ENCODE data around the gene TRIM3. TPM values are rescaled to one million over a fixed set of nuclear protein-coding genes. Genes with fewer than 3 reads are reported as not detected.

The TRIM3 gene
- total RNA-seq, 1 experiment from 2014 or later, result 14.4 TPM

- Histone ChIP-seq H3K27me3 (ENCODE audit: insufficient read depth, low read length) (no peaks in the 10 kb centered on the region), H3K9me3 (ENCODE audit: control insufficient read depth, low read depth, low read length) (no peaks in the 10 kb centered on the region), H3K9ac (ENCODE audit: extremely low read depth, insufficient read length, low read length) (no peak overlapping the region), H4K5ac (ENCODE audit: insufficient read length, low read depth, low read length) (no peak overlapping the region), H3K23ac (ENCODE audit: insufficient read length, low read depth, low read length) (no peak overlapping the region), H3K4me1 (ENCODE audit: insufficient read depth, low read length) (no peaks in the 10 kb centered on the region), H2AFZ (ENCODE audit: low read length) (no peak overlapping the region), H3K18ac (ENCODE audit: insufficient read length, low read depth, low read length) (no peak overlapping the region), H3T11ph (ENCODE audit: low read length) (no peak overlapping the region), H3K79me1 (ENCODE audit: insufficient read depth, low read depth, low read length, poor library complexity, severe bottlenecking) (no peaks in the 10 kb centered on the region), H3K79me2 (ENCODE audit: insufficient read depth, low read length) (no peaks in the 10 kb centered on the region), H2BK120ac (ENCODE audit: low read depth, low read length, poor library complexity, severe bottlenecking) (no peak overlapping the region), H3K4ac (ENCODE audit: low read depth, low read length) (no peak overlapping the region), H4K20me1 (ENCODE audit: control insufficient read depth, insufficient read depth, insufficient read length) (no peaks in the 10 kb centered on the region), H2AK5ac (ENCODE audit: insufficient read length, low read length) (no peak overlapping the region), H2BK15ac (ENCODE audit: low read depth, low read length) (no peak overlapping the region), H3K56ac (ENCODE audit: insufficient read length, low read depth, low read length) (no peak overlapping the region), H3K23me2 (ENCODE audit: insufficient read length, low read depth, low read length, poor library complexity, severe bottlenecking) (no peaks in the 10 kb centered on the region), H3K4me2 (ENCODE audit: insufficient read depth, insufficient read length, low read length) (no peak overlapping the region), H4K8ac (replicated peaks; ENCODE audit: insufficient read length, low read depth, low read length) (no peak overlapping the region), H2BK20ac (ENCODE audit: low read depth, low read length, poor library complexity, severe bottlenecking) (no peak overlapping the region), H3K14ac (ENCODE audit: insufficient read depth, low read length) (no peak overlapping the region), H4K91ac (ENCODE audit: insufficient read length, low read depth, low read length) (no peak overlapping the region), H2BK5ac (ENCODE audit: insufficient read length, low read length) (no peak overlapping the region), H2BK12ac (ENCODE audit: insufficient read length, low read depth, low read length) (no peak overlapping the region), H3K27ac (ENCODE audit: insufficient read length, low read depth, low read length) (no peak overlapping the region)
- Mint-ChIP-seq H3K4me1 (peaks cover 7 to 23% of the 10 kb centered on the region in 2 experiments), H3K36me3 (ENCODE audit: insufficient read depth in 1 of 3, low read depth in 3 of 3) (peaks cover 0 to 10% (median 8%) of the 10 kb centered on the region in 3 experiments; a peak in 2 of 7 replicates), H3K27me3 (ENCODE audit: low read depth) (no peaks in the 10 kb centered on the region), H3K4me3 (no peak overlapping the region), H3K27ac (no peak overlapping the region), H3K9me3 (no peaks in the 10 kb centered on the region)
- DNase-seq, result no peak
- no peak for TF ChIP-seq CTCF (conservative IDR thresholded peaks at IDR 0.05)
- WGBS (ENCODE audit: extremely low coverage, insufficient read length, low lambda C conversion rate), result no CpG with 5 or more reads among the region's 12 CpGs
Observed at GRCh38 chr11:6402061-6402470, 71.7 kb downstream of the TRIM3 start.

All from H9 (cell line).